HG02943 (cell line): ENCODE results near the gene CFAP299.
A peak's percentile ranks its signal among the peaks of the same experiment; 100 is the strongest.
"Not testable (repeated sequence)": the region's sequence is repeated elsewhere in the genome, so short reads cannot be mapped to it uniquely, and the experiment has no call there.

Source experiments
- ATAC-seq: cut with Tn5 transposase; IDR thresholded peaks from one replicate; pipeline ENCODE4 v1.9.1; 2021; ENCODE audit warnings: mild to moderate bottlenecking, low read depth, moderate library complexity; ENCODE audit not compliant: unreplicated experiment

The CFAP299 gene

DNA sequence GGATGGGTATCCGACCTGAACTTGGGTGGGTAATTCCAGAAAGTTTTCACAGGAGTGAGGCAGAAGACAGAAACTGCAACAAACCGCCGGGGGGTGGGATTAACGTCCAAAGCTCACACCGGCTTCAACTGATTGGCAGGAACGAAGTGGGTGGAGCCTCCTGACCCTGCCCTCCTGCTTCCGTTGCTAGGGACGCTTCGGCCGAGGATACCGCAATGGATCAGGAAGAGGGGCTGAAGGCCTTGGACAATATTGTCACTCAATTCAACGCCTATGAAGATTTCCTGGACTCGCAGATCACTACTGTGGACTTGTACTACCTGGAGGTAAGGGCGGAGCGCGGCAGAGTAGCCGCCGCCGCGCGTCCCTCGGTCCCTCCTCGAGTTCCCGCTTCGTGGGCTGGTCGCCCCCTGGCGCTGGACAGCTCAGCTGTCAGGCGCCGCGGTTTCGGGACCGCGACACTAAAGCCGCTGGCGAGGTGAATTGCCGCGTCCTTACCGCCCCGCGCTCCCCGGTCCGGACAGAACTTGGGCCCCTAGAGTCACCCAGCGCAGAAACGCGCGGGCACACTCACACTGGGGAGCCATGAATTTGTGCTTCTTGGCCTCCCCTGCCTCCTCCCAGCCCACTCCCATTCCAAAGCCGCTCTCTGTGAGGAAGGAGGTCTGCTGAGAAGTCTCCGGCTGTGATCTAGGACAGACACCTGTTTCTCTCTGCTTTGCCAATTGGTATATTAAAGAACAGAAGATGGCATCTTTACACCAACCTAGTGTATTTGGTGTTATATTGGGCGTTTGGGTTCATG lies at the start of gene CFAP299:
Gene CFAP299 (plus strand): TSS at position 177 of the 805 bp plus-strand sequence.
- peak; percentile 96 for ATAC-seq

DNA sequence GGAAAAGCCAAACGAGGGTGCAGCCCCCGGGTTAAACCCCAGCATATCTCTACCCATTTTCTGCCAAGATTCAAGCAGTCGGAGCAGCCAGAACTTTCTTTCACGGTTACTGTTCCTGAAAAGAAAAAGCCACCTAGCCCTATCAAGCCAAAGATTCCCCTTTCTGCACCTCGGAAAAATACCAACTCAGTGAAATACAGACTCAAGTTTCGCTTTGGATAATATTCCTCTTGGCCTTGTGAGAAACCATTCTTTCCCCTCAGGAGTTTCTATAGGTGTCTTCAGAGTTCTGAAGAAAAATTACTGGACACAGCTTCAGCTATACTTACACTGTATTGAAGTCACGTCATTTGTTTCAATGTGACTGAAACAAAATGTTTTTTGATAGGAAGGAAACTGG lies 49.1 kb upstream of the CFAP299 start:
- ATAC-seq, result no peak

DNA sequence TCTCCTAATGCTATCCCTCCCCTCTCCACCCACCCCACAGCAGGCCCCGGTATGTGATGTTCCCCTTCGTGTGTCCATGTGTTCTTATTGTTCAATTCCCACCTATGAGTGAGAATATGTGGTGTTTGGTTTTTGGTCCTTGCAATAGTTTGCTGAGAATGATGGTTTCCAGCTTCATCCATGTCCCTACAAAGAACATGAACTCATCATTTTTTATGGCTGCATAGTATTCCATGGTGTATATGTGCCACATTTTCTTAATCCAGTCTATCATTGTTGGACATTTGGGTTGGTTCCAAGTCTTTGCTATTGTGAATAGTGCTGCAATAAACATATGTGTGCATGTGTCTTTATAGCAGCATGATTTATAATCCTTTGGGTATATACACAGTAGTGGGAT lies 44.9 kb upstream of the CFAP299 start:
- not testable (repeated sequence) for ATAC-seq

DNA sequence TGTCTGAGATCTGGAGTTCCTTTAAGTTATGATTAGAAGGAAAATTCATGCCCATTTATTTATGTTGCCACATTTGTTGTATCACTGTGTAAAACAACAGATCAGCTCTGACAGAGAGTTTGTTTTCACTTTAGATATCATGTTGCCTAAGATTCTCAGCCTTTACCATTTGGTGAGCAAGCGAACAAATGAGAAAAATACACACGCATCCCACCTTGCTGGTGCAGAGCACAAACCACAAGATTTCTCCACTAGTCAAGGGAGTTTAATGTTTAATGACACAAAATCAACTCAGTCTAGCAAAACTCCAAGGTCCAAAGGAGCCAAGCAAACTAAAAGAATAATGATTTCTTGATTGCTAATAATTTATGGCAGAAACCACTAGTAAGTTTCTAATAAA lies 41.3 kb upstream of the CFAP299 start:
- ATAC-seq, result no peak

DNA sequence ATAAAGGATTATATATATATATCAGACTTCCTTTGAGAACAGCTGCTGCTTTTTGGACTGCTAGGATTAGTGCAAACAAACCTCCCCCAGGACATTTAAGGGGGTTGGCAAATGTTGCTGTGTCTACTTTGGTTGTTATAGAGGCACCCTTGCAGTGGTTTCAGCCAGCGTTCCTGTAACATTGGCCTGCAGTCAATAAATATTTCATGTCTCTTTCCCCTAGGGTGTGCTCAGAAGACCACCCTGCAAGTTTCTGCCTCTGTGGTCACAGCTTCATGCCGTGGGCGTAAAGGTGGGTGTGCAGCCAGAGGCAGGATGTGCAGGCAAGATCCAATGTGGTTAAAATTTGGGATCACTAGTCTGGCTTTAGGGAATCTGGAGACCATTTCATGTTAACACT lies 40.2 kb upstream of the CFAP299 start:
- no peak for ATAC-seq

DNA sequence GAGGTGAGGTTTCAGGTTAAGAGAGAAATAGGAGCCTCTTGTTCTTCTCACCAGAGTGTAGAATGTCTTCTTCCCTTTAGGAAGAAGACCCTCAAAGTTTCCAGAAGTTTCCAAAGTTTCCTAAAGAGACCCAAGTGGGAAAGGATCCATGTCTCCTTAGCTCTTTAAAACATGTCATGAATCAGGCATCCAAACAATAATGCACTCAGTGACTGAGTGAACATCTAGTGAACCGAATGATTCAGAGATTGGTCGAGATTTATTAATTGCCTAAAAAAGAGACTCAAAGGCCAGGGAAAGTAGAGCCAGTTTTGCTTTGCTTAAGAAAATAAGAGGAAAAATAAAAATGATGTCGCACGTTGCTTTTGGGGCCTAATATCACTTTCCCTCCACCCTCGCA lies 39.7 kb upstream of the CFAP299 start:
- no peak for ATAC-seq

DNA sequence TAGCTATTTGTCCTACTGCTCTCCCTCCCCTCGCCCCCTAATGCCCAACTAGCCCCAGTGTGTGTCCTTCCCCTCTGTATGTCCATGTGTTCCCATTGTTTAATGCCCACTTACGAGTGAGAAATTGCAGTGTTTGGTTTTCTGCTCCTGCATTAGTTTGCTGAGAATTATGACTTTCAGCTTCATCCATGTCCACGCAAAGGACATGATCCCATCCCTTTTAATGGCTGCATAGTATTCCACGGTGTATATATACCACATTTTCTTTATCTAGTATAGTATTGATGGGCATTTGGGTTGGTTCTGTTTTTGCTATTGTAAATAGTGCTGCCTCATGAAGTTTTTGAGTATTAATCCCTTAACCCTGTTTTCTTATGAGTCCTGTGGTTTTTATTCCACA lies 33.6 kb upstream of the CFAP299 start:
- ATAC-seq, result no peak

DNA sequence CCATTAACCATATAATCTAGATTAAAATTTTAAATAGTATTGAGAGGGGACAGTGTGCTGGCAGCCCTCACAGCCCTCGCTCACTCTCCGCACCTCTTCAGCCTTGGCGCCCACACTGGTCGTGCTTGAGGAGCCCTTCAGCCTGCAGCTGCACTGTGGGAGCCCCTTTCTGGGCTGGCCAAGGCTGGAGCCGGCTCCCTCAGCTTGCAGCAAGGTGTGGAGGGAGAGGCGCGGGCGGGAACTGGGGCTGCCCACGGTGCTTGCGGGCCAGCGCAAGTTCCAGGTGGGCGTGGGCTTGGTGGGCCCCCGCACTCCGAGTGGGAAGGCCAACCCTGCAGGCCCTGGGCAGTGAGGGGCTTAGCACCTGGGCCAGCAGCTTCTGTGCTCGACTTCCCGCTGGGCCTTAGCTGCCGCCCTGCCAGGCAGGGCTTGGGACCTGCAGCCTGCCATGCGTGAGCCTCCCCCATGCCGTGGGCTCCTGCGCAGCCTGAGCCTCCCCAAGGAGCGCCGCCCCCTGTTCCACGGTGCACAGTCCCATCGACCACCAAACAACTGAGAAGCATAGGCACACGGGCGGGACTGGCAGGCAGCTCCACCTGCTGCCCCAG lies 32.8 kb upstream of the CFAP299 start:
- ATAC-seq, result no peak

DNA sequence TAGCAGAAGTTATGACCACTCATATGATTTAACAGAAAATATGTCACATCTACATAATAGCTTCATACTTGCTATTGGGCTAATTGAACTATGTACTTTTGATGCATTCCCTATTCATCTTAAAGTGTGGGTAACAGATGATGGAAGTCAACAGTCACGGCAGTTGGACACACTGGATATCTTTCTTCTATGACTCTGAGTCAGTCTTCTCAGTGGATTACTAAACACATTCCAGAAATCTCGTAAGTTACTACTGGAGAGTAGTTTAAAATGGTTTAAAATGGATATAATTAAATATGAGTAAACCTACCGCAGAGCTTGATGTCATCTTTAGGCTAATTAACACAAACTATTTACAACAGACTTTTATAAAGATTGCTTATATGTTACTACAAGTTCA lies 30.1 kb upstream of the CFAP299 start:
- ATAC-seq, result no peak

DNA sequence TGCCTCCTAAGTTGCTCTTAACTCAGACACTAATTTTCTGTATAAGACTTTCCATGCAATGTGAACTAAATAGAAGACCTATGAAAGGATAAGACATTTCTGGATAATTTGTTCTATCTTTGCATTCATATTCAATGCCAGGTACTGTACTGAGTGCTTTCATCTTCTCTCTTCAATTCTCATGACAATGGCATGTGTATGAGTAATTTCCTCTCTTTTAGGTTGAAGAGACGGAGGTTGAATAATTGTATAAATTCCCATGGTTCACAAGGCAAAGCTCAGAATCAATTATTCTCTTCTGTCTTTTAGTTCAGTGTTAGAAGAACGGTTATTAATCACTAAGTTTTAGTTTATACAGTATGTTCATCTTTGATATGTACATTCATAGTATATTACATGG lies 29.3 kb upstream of the CFAP299 start:
- no peak for ATAC-seq

DNA sequence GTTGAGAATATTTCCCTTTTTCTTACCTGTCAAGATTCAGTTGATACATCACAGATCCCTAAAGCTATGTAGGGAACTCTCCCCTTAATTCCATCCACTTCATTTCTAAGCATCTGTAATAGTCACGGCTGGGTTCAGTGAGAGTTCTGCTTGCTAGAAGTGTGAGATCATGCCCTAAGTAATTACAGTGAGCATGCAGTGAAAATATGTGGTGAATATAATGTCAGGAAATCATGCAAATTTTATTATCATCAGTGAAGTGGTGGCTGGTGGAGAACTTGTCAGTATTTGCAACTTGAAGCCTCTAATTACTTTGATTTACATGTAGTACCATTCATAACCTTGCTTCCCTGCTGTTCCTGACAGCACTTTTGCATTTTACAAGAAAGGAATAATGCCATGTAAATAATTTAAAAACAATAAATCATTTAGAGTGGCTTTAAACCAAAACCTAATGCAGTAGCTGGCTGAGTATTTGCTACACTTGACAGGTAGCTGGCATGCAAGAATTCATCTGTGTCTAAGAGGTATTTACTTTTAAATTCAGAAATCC lies 28.3 kb upstream of the CFAP299 start:
- no peak for ATAC-seq

DNA sequence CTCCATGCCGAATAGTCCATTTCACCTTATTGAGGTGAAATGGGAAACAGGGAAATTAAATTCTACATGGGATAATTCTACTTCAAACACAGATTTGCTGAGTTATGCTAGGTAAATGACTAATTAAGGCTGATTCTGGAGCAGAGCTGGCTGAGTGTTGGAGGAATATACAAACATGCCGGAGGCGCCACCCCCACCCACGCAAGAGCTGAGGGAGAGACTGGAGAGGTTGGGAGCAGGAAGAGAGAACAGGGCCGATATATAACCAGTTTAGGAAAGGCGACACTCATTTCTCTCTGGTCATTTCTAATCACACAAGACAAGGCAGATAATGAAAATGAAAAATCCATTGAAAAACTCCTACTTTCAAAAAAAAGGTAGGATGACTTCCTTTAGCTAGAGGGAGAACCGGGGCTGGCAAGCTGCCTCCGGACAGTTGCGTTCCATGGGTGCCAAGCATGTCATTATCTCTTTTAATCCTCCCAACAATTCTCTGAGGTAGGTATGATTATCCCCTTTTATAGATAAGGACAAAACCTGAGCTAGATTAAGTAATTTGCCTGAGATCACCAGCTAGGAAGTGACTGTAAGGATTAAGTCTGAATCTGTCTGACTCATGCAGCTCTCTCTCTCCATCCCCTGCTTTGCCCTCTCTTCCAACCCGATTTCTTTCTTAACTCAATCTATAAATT lies 27.6 kb upstream of the CFAP299 start:
- ATAC-seq, result no peak

DNA sequence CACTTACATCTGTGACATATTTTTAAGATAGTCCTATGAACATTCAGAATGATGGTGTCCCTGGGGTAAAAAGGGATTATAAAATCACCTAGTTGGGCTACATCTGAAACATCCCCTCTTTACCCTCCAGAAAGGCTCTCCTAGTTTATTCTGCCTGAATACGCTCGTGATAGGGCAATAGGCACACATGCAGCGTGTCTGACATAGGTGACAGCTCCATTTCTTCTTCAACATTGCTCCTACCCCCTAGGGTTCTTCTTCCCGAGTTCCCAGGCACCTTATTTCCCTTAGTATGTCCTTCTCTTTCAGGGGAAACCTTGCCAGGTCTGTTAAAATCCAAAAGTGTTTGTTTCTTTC lies 27.1 kb upstream of the CFAP299 start:
- no peak for ATAC-seq

DNA sequence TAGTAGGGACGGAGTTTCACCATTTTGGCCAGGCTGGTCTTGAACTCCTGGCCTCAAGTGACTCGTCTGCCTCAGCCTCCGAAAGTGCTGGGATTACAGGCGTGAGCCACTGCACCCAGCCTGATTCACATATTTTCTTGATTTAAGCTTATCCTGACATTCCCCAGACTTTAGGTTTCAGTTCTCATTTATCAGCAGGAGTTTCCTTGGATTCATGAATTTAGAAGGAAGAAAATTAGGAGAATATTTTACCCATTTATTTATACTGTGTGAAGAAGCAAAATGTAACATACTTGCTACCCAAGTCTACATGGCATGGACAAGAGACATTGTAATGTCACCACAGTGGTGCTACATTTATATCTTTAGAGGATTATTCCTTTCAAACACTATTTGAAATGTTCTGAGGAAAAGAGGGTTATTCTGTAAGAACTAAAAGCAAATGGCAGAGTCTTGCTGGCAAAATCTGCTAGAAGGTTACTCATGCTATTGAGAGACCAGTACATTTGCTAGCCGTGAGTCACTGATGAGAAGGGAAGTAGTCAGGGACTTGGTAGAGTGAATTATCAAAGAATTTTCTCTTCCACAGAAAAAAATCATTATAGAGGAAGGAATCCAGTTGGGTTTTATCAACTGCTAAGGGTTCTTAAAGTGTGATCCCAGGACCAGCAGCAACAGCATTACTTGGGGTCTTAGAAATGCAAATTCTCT lies 26.1 kb upstream of the CFAP299 start:
- ATAC-seq, result no peak

DNA sequence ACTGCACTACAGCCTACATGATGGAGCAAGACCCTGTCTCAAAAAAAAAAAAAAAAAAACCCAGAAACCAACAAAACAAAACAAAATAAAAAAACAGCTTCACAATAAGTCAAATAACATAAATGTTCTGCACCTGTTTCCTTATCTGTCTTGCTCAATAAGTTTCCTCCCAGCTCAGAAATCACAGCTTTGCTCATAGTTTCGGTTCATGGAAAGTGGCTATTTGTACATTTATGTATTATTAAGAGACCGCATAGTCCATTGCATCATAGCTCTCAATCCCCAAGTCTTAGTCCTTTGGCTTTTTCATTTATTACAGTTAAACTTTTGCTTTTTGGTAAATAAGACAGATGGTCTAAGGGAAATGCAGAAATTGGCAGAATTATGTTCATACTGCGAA lies 24.4 kb upstream of the CFAP299 start:
- no peak for ATAC-seq

DNA sequence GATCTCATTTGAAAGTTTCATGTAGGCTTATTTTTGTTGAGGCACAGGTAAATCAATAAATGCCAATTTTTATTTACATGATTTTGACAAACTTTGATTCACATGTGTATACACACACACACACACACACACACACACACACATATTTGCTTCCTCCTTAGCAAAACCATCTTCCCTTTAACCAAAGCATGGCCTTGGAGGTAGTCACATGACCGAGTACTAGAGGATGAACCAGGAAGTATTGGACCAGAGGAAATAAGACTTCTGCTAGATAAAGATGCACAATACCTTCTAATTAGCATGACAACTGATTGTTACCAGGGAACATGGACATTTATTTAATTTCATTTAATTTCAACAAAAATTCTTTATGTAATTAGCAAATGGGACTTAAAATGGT lies 23.4 kb upstream of the CFAP299 start:
- ATAC-seq, result no peak

DNA sequence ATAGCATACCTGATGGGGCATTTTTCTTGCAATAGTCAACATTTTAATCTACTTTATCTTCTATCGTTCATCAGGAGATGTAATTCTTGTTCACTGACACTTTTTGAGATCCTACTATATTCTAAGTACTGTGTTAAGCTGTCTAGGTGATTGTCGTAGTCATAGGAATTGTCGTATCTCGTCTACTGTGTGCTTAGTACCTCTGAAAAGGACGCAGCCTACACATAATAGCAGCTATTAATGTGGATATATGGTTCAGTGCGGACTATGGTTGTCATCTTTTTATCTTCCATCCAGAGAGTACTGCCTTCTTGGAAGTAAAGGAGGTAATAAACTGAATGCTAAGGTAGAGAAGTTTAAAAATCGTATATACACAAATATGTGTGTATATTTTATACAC lies 21.9 kb upstream of the CFAP299 start:
- no peak for ATAC-seq

DNA sequence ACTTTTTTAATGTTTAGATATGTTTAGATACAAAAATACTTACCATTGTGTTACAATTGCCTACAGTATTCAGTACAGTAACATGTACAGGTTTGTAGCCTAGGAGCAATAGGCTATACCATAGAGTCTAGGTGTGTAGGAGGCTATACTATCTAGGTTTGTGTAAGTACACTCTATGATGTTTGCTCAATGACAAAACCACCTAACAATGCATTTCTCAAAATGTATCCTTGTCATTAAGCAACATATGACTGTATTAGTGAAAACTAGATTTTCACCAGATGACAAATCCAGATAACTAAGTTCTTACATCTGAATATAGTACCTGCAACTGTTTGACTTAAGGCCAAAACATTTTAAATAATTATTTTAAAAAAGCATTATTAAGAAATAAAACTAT lies 19.7 kb upstream of the CFAP299 start:
- ATAC-seq, result not testable (repeated sequence)

DNA sequence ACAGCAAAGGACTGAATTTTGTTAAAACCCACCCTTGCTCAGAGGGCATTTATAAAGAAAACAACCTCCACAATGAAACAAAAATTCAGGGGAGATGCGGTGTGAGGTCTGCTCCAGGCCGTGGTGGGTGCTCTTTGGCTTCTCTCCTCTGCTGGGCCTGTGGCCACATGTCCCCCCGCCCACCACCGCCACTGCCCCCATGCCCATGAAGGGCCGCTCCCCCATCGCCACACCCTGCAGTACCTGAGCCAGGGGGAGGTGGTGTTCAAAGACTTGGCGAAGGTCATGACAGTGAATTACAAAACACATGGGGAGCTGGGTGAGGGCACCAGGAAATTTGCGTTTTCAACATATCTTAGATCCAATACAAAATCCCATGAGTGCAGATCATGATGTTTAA lies 14.2 kb upstream of the CFAP299 start:
- ATAC-seq, result no peak

DNA sequence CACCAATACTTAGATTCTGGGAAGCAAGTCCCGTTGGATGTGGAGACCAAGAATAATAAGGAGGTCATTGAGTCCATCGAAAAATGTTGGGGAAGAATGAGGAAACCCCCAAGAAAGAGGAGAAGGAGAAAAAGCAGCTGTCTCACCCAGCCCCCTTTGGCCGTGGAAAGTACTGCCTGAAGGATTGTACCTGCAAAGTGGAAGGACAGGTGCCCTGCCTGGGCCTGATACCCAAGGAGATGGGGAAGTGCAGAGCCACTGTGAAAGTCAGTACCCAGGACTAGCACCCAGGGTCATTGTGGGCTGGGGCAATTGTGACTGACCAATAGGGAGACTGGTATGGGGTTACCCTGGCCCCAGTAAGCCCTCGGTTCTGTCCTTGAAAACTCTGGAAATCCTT lies 13.8 kb upstream of the CFAP299 start:
- ATAC-seq, result no peak

DNA sequence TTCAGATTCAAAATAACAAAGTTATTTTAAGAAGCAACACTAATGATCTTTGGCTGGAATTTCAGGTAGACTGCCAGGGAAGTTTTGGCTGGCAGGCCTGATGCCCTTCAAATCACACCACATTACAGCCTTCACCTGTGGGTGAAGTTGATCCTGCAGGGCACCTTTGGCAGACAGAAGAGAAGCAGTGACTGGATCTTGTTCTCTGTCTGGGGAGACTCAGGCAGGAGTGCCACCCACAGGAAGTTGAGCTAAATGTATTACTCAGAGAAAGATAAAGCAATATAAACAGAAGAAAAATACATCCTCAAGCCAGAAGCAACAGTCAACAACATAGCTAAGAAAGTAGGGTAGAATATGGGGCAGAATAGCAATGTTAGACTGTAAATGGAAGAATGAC lies 12.8 kb upstream of the CFAP299 start:
- no peak for ATAC-seq
